Common myeloid progenitor, CD34-positive (primary cell): ENCODE measurements around the gene CASKIN2.
A peak's percentile ranks its signal among the peaks of the same experiment; 100 is the strongest.

Source experiments
- CTCF ChIA-PET: fragments of 350-600 bp; sonication (Branson Sonifier 250); formaldehyde crosslinking; loops from one replicate; lab custom pipeline; 2021; ENCODE audit warnings: antibody characterized with exemption; lab: Charles Lee
- POLR2A ChIA-PET: fragments of 350-600 bp; sonication (Branson Sonifier 250); formaldehyde crosslinking; loops from one replicate; lab custom pipeline; 2021; ENCODE audit warnings: antibody characterized with exemption; lab: Charles Lee
- DNase-seq, 3 donors: peaks; one replicate each; pipeline versions ENCODE4 v3.0.0 to v3.0.0-alpha.2; 2013
- H3K27ac ChIP-seq, 2 experiments: 1 replicate in 1 of 2; 2 replicates in 1 of 2; pipeline ENCODE4 v1.7.0; 2013; ENCODE audit warnings: inconsistent platforms in 2 of 2, low read length in 2 of 2, mild to moderate bottlenecking in 2 of 2, low read depth in 1 of 2, moderate library complexity in 1 of 2; ENCODE audit not compliant: severe bottlenecking in 2 of 2, insufficient read depth in 1 of 2, poor library complexity in 1 of 2
- H3K27me3 ChIP-seq, 5 experiments: replicated peaks in 2 of 5; 1 replicate in 3 of 5; 2 replicates in 2 of 5; pipeline versions ENCODE4 v1.6.1 to v1.7.0; 2013; ENCODE audit warnings: low read length in 4 of 5, mild to moderate bottlenecking in 2 of 5, moderate library complexity in 2 of 5, inconsistent platforms in 1 of 5; ENCODE audit not compliant: insufficient read depth in 5 of 5, control insufficient read depth in 4 of 5
- H3K36me3 ChIP-seq, 4 experiments: 1 replicate in 2 of 4; 2 replicates in 2 of 4; pipeline versions ENCODE4 v1.6.1 to v1.7.0; 2013; ENCODE audit warnings: low read length in 3 of 4, control low read depth in 1 of 4, mild to moderate bottlenecking in 1 of 4; ENCODE audit not compliant: control insufficient read depth in 4 of 4, insufficient read depth in 4 of 4
- H3K4me1 ChIP-seq, 4 experiments: 1 replicate in 3 of 4; 2 replicates in 1 of 4; pipeline versions ENCODE4 v1.6.1 to v1.7.1; 2013; ENCODE audit warnings: low read length in 3 of 4, mild to moderate bottlenecking in 3 of 4, control low read depth in 1 of 4, inconsistent platforms in 1 of 4, moderate library complexity in 1 of 4; ENCODE audit not compliant: control insufficient read depth in 4 of 4, insufficient read depth in 4 of 4; ENCODE audit errors: control extremely low read depth in 1 of 4
- H3K4me3 ChIP-seq, 7 experiments: 1 replicate in 4 of 7; 2 replicates in 3 of 7; pipeline versions ENCODE4 v1.5.1 to v1.7.0; 2013; ENCODE audit warnings: mild to moderate bottlenecking in 7 of 7, low read length in 6 of 7, moderate library complexity in 6 of 7, inconsistent platforms in 2 of 7, low read depth in 2 of 7, control low read depth in 1 of 7; ENCODE audit not compliant: insufficient read depth in 4 of 7, control insufficient read depth in 1 of 7; ENCODE audit errors: extremely low read depth in 1 of 7
- H3K9me3 ChIP-seq, 5 experiments: 1 replicate in 4 of 5; 2 replicates in 1 of 5; pipeline versions ENCODE4 v1.6.1 to v1.7.1; 2013; ENCODE audit warnings: low read length in 4 of 5, mild to moderate bottlenecking in 2 of 5, inconsistent platforms in 1 of 5, low read depth in 1 of 5, moderate library complexity in 1 of 5; ENCODE audit not compliant: control insufficient read depth in 4 of 5, insufficient read depth in 2 of 5; ENCODE audit errors: control extremely low read depth in 1 of 5
- WGBS: methylation state at CpG from one replicate; pipeline ENCODE4 v1.1.5; 2013; ENCODE audit not compliant: insufficient coverage; 5-methylcytosine and 5-hydroxymethylcytosine counted together

The CASKIN2 gene

DNA sequence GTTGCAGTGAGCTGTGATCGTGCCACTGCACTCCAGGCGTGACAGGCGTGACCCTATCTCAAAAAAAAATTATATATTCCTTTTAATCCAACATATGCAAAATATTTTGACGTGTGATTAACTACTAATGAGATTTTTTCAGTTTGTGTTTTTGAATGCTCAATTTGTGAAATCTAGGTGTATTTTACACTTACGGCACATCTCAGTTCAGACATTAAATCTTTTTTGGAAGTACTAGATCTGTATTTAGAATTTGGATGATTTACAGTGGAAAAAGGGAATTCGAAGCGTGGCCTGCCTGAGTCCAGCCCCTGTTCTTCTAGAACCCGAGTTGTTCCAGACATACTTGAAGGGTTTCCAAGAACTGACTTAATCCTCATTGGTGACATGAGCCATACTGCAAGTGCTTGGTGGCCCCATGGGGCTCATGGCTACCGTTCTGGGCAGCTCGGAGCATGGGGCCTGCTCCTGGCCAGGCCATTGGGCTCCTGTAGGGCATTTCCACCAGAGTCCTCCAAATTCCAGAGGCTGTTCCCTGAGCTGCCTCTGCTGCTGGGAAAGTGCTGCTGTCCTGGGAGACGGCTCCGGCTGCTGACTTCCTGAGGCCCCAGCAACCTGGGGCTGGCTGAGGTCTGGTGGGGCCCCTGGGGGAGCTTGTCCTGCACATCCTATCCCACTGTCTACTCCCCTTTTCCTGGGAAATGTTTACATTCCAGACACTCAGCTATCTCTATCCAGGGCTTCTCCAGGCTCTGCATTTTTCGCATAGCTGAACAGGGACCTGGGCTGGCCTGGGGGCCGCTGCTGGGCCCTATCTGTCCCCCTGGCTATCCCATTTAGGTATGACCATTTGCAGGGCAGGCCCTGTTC lies 37.3 kb upstream of the CASKIN2 start:
- WGBS, result 95% methylated on average over 10 of the region's 14 CpGs
- H3K9me3 ChIP-seq, result no peaks in the 10 kb centered on the region
- no peak for DNase-seq
- peaks cover 0 to 11% (median 0%) of the 10 kb centered on the region in 4 experiments for H3K4me1 ChIP-seq
- H3K36me3 ChIP-seq, result no peaks in the 10 kb centered on the region
- no peaks in the 10 kb centered on the region for H3K27me3 ChIP-seq
- ChIA-PET CTCF (interaction anchor here (0.6 to 2.0 kb wide), 10 partner anchors 7 to 93 kb away, joined by 3 to 5 read pairs (median 3); partner anchors contain the start of genes MYO15B and SMIM5), POLR2A (interaction anchor here (0.6 to 1.0 kb wide), 2 partner anchors 36 to 65 kb away, joined by 4 read pairs; no protein-coding TSS in a partner anchor)
- peak overlapping the region in 1 of 2 experiments; percentile 19 for H3K27ac ChIP-seq
- H3K4me3 ChIP-seq, result no peak overlapping the region

DNA sequence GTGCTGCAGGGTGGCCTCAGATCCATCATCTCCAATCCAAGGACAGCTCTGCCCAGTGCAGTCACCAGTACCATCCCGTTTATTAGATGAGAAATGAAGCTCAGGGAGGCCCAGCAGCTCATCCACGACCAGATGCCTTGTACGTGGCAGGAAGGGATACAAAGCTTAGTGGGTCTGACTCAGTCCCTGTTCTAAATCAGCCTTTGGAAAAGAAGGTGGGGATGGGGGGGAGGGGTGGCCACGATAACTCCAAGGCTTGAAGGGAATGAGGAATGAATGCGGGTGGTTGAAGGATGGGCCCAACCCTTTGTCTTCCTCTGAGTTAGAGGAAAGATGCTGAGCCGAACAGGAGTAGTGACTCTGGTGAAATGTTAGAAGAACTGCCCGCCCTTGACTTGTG lies 35.9 kb upstream of the CASKIN2 start:
- CTCF ChIA-PET, result interaction anchor here (0.5 to 1.6 kb wide), 4 partner anchors 8 to 52 kb away, joined by 3 to 5 read pairs (median 3); partner anchors contain the start of gene LLGL2
- Histone ChIP-seq H3K4me1 (peaks cover 0 to 11% (median 0%) of the 10 kb centered on the region in 4 experiments), H3K27me3 (no peaks in the 10 kb centered on the region), H3K27ac (no peak overlapping the region), H3K36me3 (no peaks in the 10 kb centered on the region), H3K9me3 (no peaks in the 10 kb centered on the region), H3K4me3 (no peak overlapping the region)
- WGBS, result 100% methylated on average over 7 of the region's 7 CpGs
- no peak for DNase-seq
- POLR2A ChIA-PET, result no interaction called here

- Histone ChIP-seq H3K27ac (no peak overlapping the region), H3K4me3 (no peak overlapping the region), H3K4me1 (peaks cover 0 to 11% (median 0%) of the 10 kb centered on the region in 4 experiments), H3K36me3 (no peaks in the 10 kb centered on the region), H3K9me3 (no peaks in the 10 kb centered on the region), H3K27me3 (no peaks in the 10 kb centered on the region)
- DNase-seq, result no peak
- 100% methylated on average over 4 of the region's 4 CpGs for WGBS
- ChIA-PET POLR2A (interaction anchor here (0.6 kb wide), 1 partner anchor 22 kb away, joined by 3 read pairs; no protein-coding TSS in a partner anchor), CTCF (interaction anchor here (0.7 kb wide), 1 partner anchor 58 kb away, joined by 3 read pairs; no protein-coding TSS in a partner anchor)
These were observed 34.8 kb upstream of the CASKIN2 start for GRCh38 chr17:75550139-75550465.

- ChIA-PET POLR2A (no interaction called here), CTCF (interaction anchor here (0.6 kb wide), 1 partner anchor 123 kb away, joined by 4 read pairs; no protein-coding TSS in a partner anchor)
- DNase-seq, result no peak
- no peaks in the 10 kb centered on the region for H3K36me3 ChIP-seq
- H3K27ac ChIP-seq, result no peak overlapping the region
- 97% methylated on average over 19 of the region's 22 CpGs for WGBS
- no peak overlapping the region for H3K4me3 ChIP-seq
- no peaks in the 10 kb centered on the region for H3K9me3 ChIP-seq
- H3K4me1 ChIP-seq, result peaks cover 0 to 11% (median 0%) of the 10 kb centered on the region in 4 experiments
- H3K27me3 ChIP-seq, result no peaks in the 10 kb centered on the region
These were observed 34.2 kb upstream of the CASKIN2 start for GRCh38 chr17:75549246-75550138.

- H3K27ac ChIP-seq, result no peak overlapping the region
- H3K9me3 ChIP-seq, result no peaks in the 10 kb centered on the region
- no peaks in the 10 kb centered on the region for H3K36me3 ChIP-seq
- 100% methylated on average over 3 of the region's 5 CpGs for WGBS
- ChIA-PET POLR2A (no interaction called here), CTCF (interaction anchor here (0.6 kb wide), 1 partner anchor 123 kb away, joined by 4 read pairs; no protein-coding TSS in a partner anchor)
- H3K4me3 ChIP-seq, result no peak overlapping the region
- no peaks in the 10 kb centered on the region for H3K27me3 ChIP-seq
- H3K4me1 ChIP-seq, result peaks cover 0 to 11% (median 0%) of the 10 kb centered on the region in 4 experiments
- no peak for DNase-seq
These were observed 33.5 kb upstream of the CASKIN2 start for GRCh38 chr17:75548813-75549212.

DNA sequence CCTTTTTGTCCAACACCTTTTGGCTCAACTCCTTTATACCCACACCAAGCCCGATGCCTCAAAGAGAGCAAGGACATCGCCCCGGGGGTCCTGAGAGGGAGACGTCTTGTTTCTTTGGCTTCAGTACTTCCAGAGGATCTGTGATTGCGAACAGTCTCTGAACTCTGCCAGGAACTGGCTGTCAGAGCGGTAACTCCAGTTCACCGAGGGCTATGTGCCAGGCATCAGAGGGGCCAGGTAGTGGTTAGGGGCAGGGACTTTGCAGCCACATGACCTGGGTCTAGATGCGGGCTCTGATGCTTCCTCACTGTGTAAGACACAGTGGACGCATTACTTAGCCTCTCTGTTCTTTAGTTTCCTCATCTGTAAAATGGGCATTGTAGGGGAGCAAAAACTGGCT lies 31.8 kb upstream of the CASKIN2 start:
- CTCF ChIA-PET, result no interaction called here
- 99% methylated on average over 9 of the region's 9 CpGs for WGBS

More for the DNA sequence above, 31.8 kb upstream of the CASKIN2 start:
- no peaks in the 10 kb centered on the region for H3K36me3 ChIP-seq
- H3K4me1 ChIP-seq, result no peaks in the 10 kb centered on the region
- no peak overlapping the region for H3K4me3 ChIP-seq
- no peaks in the 10 kb centered on the region for H3K27me3 ChIP-seq
- H3K27ac ChIP-seq, result no peak overlapping the region
- POLR2A ChIA-PET, result no interaction called here
- no peaks in the 10 kb centered on the region for H3K9me3 ChIP-seq
- no peak for DNase-seq
